Naive B cell (primary cell): ENCODE data around the gene GOLT1A. TPM values are rescaled to one million over a fixed set of nuclear protein-coding genes. Genes with fewer than 3 reads are reported as not detected.
A peak's percentile ranks its signal among the peaks of the same experiment; 100 is the strongest.

Experiments used
- ATAC-seq, 2 donors: fragments of 150-1000 bp; cut with Tn5 transposase; 2 replicates each; pipeline ENCODE4 v1.10.0; 2021; ENCODE audit warnings: low read depth in 2 of 2, mild to moderate bottlenecking in 2 of 2, moderate library complexity in 2 of 2
- DNase-seq: peaks from one replicate; pipeline ENCODE4 v3.0.0; 2022
- H3K27ac Mint-ChIP-seq, 6 donors: one replicate each; pipeline ENCODE4 v1.8.0; 2020 to 2022; ENCODE audit warnings: mild to moderate bottlenecking in 6 of 6, mixed read lengths in 6 of 6, moderate library complexity in 5 of 6, inconsistent platforms in 2 of 6
- H3K27me3 Mint-ChIP-seq, 3 donors: one replicate each; pipeline ENCODE4 v1.8.0; 2021 to 2022; ENCODE audit warnings: mixed read lengths in 3 of 3, mild to moderate bottlenecking in 1 of 3
- H3K36me3 Mint-ChIP-seq, 2 donors: one replicate each; pipeline ENCODE4 v1.8.0; 2020 to 2022; ENCODE audit warnings: mixed read lengths in 2 of 2, inconsistent platforms in 1 of 2, mild to moderate bottlenecking in 1 of 2
- H3K4me1 Mint-ChIP-seq, 3 donors: one replicate each; pipeline ENCODE4 v1.8.0; 2020 to 2022; ENCODE audit warnings: mixed read lengths in 3 of 3, inconsistent platforms in 1 of 3, mild to moderate bottlenecking in 1 of 3, moderate library complexity in 1 of 3
- H3K4me3 Mint-ChIP-seq, 8 donors: one replicate each; pipeline ENCODE4 v1.8.0; 2020 to 2022; ENCODE audit warnings: mild to moderate bottlenecking in 8 of 8, mixed read lengths in 8 of 8, moderate library complexity in 8 of 8, inconsistent platforms in 2 of 8
- H3K9me3 Mint-ChIP-seq, 7 donors: one replicate each; pipeline ENCODE4 v1.8.0; 2020 to 2022; ENCODE audit warnings: mixed read lengths in 7 of 7, mild to moderate bottlenecking in 5 of 7, inconsistent platforms in 2 of 7, moderate library complexity in 1 of 7
- polyA plus RNA-seq, 6 donors: library from polyadenylated mRNA; unstranded; fragments of 300-500 nt; fragmentation: Illumina TruSeq; gene quantifications; one replicate each; pipeline ENCODE4 v1.2.3, GENCODE V29; 2021; ENCODE audit warnings: low read depth in 6 of 6

The GOLT1A gene
- polyA plus RNA-seq, 6 donors from 2014 or later = not detected

DNA sequence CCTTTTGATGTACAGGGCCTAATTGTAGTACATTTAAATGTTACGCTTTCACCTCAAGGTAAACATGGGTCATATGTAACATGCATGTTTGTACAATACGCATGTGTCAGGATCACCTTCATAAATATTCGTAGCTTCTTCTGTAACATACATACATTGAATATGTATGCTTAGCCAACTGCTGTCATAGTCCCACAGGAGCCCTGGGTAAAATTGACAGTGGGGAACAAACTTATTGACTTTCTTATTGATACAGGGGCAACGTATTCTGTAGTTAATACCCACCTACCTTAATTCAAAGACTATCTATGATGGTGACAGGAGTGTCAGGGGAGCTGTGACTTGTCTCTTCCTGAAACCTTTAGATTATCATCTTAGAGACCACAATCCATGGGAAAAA lies 43.9 kb downstream of the GOLT1A start:
- peaks cover 3 to 61% (median 46%) of the 10 kb centered on the region in 7 donors for H3K9me3 Mint-ChIP-seq

DNA sequence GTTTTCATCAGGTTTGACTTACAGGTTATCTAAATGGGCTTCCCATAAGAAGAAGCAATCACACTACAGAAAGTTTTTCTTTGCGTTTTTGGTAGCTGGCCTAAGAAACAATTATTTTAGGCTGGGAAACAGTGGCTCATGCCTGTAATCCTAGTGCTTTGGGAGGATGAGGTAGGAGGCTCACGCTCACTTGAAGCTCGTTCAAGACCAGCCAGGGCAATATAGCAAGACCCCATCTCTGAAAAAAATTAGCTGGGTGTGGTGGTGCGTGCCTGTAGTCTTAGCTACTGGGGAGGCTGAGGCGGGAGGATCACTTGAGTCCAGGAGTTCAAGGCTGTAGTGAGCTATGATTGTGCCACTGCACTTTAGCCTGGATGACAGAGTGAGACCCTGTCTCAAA lies 46.1 kb downstream of the GOLT1A start:
- H3K9me3 Mint-ChIP-seq = peaks cover 0 to 50% (median 45%) of the 10 kb centered on the region in 7 donors
- H3K36me3 Mint-ChIP-seq = peaks cover 0 to 6% of the 10 kb centered on the region in 2 donors
- ATAC-seq = no peak
- H3K4me3 Mint-ChIP-seq = no peak overlapping the region
- H3K27me3 Mint-ChIP-seq = peaks cover 4 to 16% (median 13%) of the 10 kb centered on the region in 3 donors
- H3K4me1 Mint-ChIP-seq = no peaks in the 10 kb centered on the region
- DNase-seq = no peak
- no peak overlapping the region for H3K27ac Mint-ChIP-seq

More for the DNA sequence above, 43.9 kb downstream of the GOLT1A start:
- peaks cover 0 to 17% of the 10 kb centered on the region in 2 donors for H3K36me3 Mint-ChIP-seq
- H3K27ac Mint-ChIP-seq = no peak overlapping the region
- H3K4me1 Mint-ChIP-seq = no peaks in the 10 kb centered on the region
- ATAC-seq = no peak
- peaks cover 10 to 20% (median 20%) of the 10 kb centered on the region in 3 donors for H3K27me3 Mint-ChIP-seq
- no peak overlapping the region for H3K4me3 Mint-ChIP-seq
- DNase-seq = no peak

DNA sequence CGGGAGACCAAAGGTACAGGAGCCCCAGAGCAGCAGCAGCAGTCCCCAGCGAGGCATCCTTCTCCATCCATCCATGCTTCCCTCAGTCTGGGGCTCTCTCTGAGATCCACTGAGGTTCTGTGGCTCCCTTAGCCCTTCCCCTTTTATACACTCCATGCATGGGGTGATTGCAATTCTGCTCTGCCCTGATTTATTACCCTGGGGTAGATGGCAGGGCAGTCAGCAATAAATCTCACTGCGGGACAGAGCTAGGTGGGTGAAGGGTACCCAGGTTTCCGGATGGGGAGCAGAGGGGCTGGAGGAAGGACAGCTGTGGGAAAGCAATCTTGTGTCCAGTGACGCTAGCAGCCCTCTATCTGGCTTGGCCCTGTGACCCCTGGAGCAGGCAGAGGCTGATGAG lies 47.6 kb downstream of the GOLT1A start, which contains the start of gene REN:
TSS of gene REN (minus strand) at position 119 of the 400 bp plus-strand sequence. CDS start at position 75, 44 bp downstream.
- peaks cover 0 to 5% of the 10 kb centered on the region in 2 donors for H3K36me3 Mint-ChIP-seq
- peaks cover 4 to 16% (median 15%) of the 10 kb centered on the region in 3 donors for H3K27me3 Mint-ChIP-seq
- ATAC-seq (no peak), DNase-seq (no peak)
- H3K9me3 Mint-ChIP-seq = peaks cover 0 to 38% (median 34%) of the 10 kb centered on the region in 7 donors
- no peak within 1 kb of the TSS for H3K4me3 Mint-ChIP-seq
- no peaks in the 10 kb centered on the region for H3K4me1 Mint-ChIP-seq
- no peak within 1 kb of the TSS for H3K27ac Mint-ChIP-seq

DNA sequence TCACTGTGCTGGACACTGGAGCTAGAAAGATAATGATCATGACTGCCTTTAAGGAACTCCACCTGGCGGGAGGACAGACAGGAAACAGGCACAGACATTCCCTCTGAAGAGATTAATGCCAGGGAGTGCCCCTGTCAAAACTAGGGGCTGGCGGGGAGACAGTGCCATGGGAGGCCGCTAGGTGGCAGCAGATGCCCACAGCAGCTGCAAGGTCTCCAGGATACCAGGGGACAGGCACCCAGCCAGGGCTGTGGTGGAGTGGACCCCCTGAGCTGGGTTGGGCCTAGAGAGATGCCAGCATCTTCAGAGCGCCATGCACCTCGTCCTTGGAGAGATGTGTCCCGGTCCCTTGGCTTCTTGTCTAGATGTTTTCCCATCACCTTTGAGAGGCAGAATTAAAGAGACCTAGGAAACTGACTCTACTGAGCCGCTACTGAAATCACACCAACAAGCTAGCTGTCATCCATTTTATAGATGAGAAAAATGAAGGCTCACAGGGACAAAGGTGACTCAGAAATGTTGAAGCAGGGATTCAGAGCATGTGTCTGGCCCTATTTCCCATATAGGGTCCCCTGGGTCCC lies 51.2 kb downstream of the GOLT1A start:
- peaks cover 23 to 43% (median 39%) of the 10 kb centered on the region in 3 donors for H3K27me3 Mint-ChIP-seq
- H3K36me3 Mint-ChIP-seq = peaks cover 0 to 4% of the 10 kb centered on the region in 2 donors
- ATAC-seq (peak; percentile 83 to 89), DNase-seq (peak; percentile 64)
- no peaks in the 10 kb centered on the region for H3K4me1 Mint-ChIP-seq
- H3K9me3 Mint-ChIP-seq = peaks cover 0 to 9% (median 3%) of the 10 kb centered on the region in 7 donors
- H3K4me3 Mint-ChIP-seq = no peak overlapping the region
- H3K27ac Mint-ChIP-seq = peak overlapping the region in 2 of 6 donors; percentile 11 to 61

DNA sequence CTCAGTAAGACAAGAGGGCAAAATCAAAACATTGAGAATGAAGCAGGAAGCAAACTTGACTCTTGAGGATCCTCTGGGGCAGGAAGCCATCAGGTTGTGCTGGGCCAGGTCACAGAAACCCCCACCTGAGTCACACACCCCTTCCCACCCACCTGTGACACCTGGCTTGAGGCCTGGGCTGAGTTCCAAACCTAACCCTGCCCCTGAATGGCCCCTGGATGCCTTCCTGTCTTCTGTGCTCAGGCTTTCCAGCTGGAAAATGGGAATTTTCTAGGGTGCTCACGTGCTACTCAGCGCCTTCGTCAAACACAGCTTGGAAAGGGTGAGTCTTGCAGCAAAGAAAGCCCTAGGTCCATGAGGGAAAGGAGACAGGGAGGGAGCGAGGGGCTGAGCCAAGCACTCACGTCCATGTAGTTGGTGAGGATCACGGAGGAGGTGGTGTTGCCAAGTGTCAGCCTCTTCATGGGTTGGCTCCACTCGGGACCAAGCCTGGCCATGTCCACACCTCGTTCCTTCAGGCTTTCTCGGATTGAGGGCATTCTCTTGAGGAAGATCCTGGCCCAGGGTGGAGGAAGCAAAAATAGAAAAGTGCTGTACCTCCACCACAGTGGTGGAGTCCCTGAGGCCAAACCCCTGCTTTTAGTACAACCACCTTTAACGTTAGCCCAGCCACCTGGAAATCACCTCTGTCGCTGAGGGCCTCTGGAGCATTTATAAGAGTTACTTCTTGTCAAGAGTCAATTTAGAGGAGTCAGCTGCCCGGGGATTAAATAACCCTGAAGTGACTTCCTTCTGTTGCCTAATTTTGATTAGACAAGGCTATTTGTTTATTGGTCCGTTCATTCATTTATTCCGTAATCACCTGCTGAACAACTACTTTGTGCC lies 51.9 kb downstream of the GOLT1A start:
- no peaks in the 10 kb centered on the region for H3K4me1 Mint-ChIP-seq
- H3K9me3 Mint-ChIP-seq = peaks cover 0 to 3% (median 0%) of the 10 kb centered on the region in 7 donors
- no peaks in the 10 kb centered on the region for H3K36me3 Mint-ChIP-seq
- peak overlapping the region in 2 of 6 donors; percentile 11 to 61 for H3K27ac Mint-ChIP-seq
- peaks cover 20 to 46% (median 46%) of the 10 kb centered on the region in 3 donors for H3K27me3 Mint-ChIP-seq
- no peak overlapping the region for H3K4me3 Mint-ChIP-seq
- ATAC-seq (no peak), DNase-seq (no peak)

DNA sequence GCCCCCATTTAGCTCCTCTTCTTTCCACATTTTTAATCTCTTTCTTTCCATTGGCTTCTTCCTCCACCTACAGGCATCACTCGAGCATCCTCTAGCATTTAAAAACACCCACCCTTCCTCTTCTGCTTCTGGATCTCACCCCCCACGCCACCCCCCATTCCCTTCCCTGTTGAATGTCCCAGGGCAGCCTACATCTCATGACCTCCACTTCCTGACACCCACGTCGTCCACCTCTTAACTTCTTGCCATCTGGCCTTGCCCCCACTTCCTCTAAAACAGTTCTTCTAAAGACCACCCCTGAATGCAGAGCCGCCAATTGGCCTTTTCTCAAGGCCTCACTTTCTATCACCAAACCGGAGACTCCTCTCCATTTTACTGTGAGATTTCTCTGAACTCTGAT lies 55.8 kb downstream of the GOLT1A start:
- H3K4me3 Mint-ChIP-seq = peak overlapping the region in 1 of 8 donors; percentile 19
- H3K4me1 Mint-ChIP-seq = peaks cover 0 to 1% (median under 1%) of the 10 kb centered on the region in 3 donors
- H3K27ac Mint-ChIP-seq = peak overlapping the region in 3 of 6 donors; percentile 23 to 64 (median 62)
- peaks cover 38 to 69% (median 58%) of the 10 kb centered on the region in 3 donors for H3K27me3 Mint-ChIP-seq
- no peak for DNase-seq
- H3K36me3 Mint-ChIP-seq = no peaks in the 10 kb centered on the region
- no peaks in the 10 kb centered on the region for H3K9me3 Mint-ChIP-seq
- no peak for ATAC-seq

DNA sequence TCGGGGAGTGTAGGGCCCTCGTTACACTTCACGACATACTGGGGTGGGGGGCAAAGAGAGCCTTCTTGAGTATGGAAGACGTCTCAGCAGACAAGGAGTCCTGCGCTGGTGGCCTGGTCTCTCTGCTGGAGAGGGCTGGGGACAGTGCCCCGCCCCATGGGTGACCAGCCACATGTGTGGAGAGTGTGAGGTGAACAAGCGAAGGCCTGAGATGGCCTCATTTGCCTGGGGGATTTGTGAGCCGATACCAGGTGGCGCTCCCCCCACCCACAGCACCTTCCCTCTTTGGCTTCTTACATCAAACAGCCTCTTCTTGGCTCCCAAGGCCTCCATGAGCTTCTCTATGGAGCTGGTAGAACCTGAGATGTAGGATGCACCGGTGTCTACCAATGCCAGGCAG lies 57.9 kb downstream of the GOLT1A start:
- H3K36me3 Mint-ChIP-seq = no peaks in the 10 kb centered on the region
- peaks cover 37 to 66% (median 62%) of the 10 kb centered on the region in 3 donors for H3K27me3 Mint-ChIP-seq
- H3K27ac Mint-ChIP-seq = peak overlapping the region in 1 of 6 donors; percentile 22

DNA sequence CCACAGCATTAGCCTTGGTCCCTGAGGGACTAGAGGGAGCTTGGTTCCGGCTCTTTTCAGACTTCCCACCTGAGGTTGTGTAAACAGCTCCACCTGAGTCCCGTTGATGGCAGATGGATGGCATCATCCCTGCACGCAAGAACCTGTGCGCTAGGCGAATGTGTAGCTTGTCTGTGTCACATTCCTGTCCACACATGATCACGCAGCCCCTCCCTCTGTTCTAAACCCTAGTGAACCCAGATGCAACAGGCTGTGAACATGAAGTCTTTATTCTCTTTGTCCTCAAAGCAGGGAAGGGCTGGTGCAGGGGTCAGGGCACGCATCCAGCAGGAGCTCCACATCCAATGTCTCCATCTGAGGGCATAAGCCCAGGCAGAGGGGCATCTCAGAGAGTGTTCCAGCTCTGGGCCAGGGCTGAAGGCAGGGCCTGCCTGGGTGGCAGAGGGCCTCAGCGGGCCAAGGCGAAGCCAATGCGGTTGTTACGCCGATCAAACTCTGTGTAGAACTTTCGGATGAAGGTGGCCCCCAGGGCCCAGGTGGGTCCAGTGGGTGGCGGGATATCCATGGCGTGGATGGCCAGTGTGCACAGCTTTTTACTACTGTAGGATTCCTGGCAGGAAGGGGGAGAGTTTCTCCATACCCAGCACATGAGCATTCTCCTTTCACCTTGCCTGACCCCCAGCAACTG lies 59.1 kb downstream of the GOLT1A start:
- H3K4me3 Mint-ChIP-seq = peak overlapping the region in 1 of 8 donors; percentile 3
- H3K36me3 Mint-ChIP-seq = no peaks in the 10 kb centered on the region
- DNase-seq (no peak), ATAC-seq (no peak)
- no peaks in the 10 kb centered on the region for H3K9me3 Mint-ChIP-seq
- peaks cover 0 to 9% (median 3%) of the 10 kb centered on the region in 3 donors for H3K4me1 Mint-ChIP-seq
- peak overlapping the region in 1 of 6 donors; percentile 72 for H3K27ac Mint-ChIP-seq
- peaks cover 34 to 69% (median 55%) of the 10 kb centered on the region in 3 donors for H3K27me3 Mint-ChIP-seq

More for the DNA sequence above, 57.9 kb downstream of the GOLT1A start:
- H3K9me3 Mint-ChIP-seq = no peaks in the 10 kb centered on the region
- peaks cover 0 to 9% (median 3%) of the 10 kb centered on the region in 3 donors for H3K4me1 Mint-ChIP-seq
- ATAC-seq = no peak
- H3K4me3 Mint-ChIP-seq = no peak overlapping the region
- no peak for DNase-seq

DNA sequence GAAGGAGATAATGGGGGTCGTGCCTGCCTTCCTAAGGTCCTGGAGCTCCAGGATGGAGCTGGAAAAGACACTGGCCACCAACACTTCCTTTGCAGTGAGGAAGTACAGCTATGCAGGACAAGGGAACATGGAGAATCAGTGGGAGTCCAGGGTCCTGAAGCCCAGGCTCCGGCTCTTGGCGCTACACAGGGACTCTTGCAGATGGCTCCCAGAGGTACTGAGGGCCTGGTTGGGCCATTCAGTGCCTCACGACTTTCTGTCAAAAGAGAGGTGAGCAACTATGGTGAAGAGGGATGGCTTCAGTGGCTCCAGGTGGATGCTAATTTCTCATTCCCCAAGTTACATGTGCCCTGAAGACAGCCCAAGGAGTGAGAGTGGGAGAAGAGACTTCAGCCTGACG lies 60.1 kb downstream of the GOLT1A start:
- Mint-ChIP-seq H3K9me3 (no peaks in the 10 kb centered on the region), H3K4me3 (peak overlapping the region in 2 of 8 donors; percentile 72 to 81), H3K4me1 (peaks cover 0 to 9% (median 3%) of the 10 kb centered on the region in 3 donors), H3K36me3 (no peaks in the 10 kb centered on the region), H3K27ac (peak overlapping the region in 1 of 6 donors; percentile 82), H3K27me3 (peaks cover 33 to 62% (median 48%) of the 10 kb centered on the region in 3 donors)
- DNase-seq (no peak), ATAC-seq (no peak)

DNA sequence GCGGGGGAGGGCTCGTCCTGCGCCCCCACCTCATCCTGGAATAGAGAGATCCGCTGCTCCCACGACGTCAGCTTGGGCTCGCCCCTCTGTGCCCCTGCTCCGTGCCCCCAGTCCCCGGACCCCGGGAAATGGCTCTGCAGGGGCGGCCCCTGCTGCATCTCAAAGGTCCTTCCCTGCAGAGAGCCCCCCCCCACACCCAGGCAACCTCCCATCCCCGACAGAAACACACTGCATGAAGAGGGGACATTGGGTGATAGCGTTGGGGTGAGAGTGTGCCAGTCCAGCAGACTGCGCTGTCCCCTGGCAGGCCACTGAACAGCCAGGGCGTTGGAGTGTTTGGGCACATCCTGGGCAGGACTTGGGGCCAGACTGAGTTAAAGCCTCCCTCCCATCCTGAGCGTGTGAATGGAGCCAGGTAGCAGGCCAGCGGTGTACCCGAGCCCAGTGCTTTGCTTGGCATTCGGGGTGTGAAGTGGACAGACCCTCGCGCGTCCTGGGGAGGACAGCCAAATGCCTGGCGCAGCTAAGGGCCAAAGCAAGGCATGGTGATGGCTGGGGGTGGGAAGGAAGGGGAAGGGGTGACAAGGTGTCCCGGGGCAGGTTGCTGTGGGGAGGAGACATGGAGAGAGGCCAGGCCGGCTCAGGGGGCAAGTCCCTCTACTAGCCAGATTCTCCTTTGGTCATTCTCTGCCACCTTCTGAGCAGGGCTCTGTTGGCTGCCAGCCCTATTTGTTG lies 61.3 kb downstream of the GOLT1A start:
- Mint-ChIP-seq H3K9me3 (no peaks in the 10 kb centered on the region), H3K4me3 (peak overlapping the region; percentile 71 to 87 (median 75)), H3K36me3 (no peaks in the 10 kb centered on the region), H3K27ac (peak overlapping the region in 3 of 6 donors; percentile 47 to 52 (median 51)), H3K27me3 (peaks cover 24 to 53% (median 38%) of the 10 kb centered on the region in 3 donors), H3K4me1 (peaks cover 0 to 9% (median 3%) of the 10 kb centered on the region in 3 donors)
- no peak for DNase-seq
- ATAC-seq = peak in 1 of 2 donors; percentile 9

DNA sequence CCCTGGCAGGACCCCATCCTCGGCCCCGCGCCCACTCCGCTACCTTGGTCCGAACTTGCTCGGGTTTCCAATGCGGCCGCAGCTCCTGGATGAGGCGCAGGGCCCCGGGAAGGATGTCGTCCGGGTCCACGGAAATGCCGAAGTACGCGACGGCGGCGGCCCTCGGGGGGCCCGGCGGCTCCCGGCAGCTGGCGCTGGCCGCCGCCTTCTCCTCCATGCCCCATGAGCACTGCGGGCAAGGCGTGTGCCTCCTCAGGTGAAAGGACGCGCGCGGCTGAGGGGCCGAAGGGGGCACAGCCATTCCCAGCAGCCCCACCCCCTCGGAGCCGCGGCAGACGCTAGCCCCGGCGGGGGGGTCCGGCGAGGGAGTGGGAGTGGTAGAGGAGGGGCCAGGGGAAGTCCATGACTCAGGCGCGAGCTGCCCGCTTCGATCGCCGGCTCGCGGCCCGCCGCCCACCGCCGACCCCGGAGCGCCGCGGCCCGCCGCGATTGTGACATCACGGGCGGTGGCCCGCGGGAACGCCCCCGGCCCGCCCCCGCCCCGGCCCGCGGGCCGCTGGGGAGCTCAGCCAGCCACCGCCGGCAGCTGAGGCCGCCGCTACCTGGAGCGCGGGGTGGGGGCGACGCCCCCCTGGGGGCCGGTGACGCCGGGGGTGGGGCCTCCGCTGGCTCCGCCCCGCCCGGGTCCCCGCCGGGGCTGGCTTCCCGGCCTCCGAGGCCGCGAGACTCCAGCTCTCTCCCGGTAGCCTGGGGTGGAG lies 62.1 kb downstream of the GOLT1A start, which contains the start of gene ETNK2:
TSS of gene ETNK2 (minus strand) at position 493 of the 758 bp plus-strand sequence. CDS start at position 301, 192 bp downstream.
- no peaks in the 10 kb centered on the region for H3K36me3 Mint-ChIP-seq
- peak within 1 kb of the TSS in 3 of 6 donors; percentile 47 to 60 (median 52) for H3K27ac Mint-ChIP-seq
- DNase-seq (peak; percentile 47), ATAC-seq (peak; percentile 75 to 80)
- no peaks in the 10 kb centered on the region for H3K9me3 Mint-ChIP-seq
- H3K27me3 Mint-ChIP-seq = peaks cover 22 to 45% (median 34%) of the 10 kb centered on the region in 3 donors
- peak within 1 kb of the TSS; percentile 71 to 88 (median 80) for H3K4me3 Mint-ChIP-seq
- H3K4me1 Mint-ChIP-seq = peaks cover 0 to 9% (median 3%) of the 10 kb centered on the region in 3 donors
